Measurements from ENCODE around the gene RNF123.

GRCh38 chr3:49769926-49770325 is 80.6 kb downstream of the RNF123 start:
- TF ChIP-seq MAX (IDR thresholded peaks at IDR 0.05), result no peak
- no peak for TF ChIP-seq CEBPB (IDR thresholded peaks at IDR 0.05)
- TF ChIP-seq TEAD4 (IDR thresholded peaks at IDR 0.05), result no peak
- TF ChIP-seq EGR1 (IDR thresholded peaks at IDR 0.05), result no peak
- TF ChIP-seq NFIC (IDR thresholded peaks at IDR 0.05), result no peak
- TF ChIP-seq EP300 (IDR thresholded peaks at IDR 0.05; ENCODE audit: borderline replicate concordance), result no peak
- TF ChIP-seq USF1 (IDR thresholded peaks at IDR 0.05), result no peak

Measured in Ishikawa (cell line).